ENCODE data around the gene TM4SF4. TPM values are rescaled to one million over a fixed set of nuclear protein-coding genes. Genes with fewer than 3 reads are reported as not detected.

Gene TM4SF4
- polyA plus RNA-seq, 1 donor from 2014 or later = not detected

DNA sequence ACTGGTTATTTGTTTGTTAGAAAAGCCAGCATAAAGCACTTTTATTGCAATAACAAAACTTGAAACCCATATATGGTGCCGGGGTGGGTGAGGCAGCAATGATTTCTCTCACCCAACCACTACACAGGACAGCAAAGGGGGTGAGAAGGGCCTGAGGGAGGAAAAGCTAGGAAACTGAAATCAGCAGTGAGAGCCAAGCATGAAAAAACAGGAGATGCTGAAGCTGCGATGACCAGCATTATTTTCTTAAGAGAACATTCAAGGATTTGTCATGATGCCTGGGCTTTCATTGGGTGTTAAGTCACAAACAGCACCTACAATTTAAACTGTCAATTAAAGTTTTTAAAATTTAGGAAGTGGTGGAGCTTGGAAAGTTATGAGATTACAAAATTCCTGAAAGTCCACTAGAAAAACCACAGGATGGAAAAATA lies 11.9 kb upstream of the TM4SF4 start:
- no peaks in the 10 kb centered on the region for H3K9me3 ChIP-seq (ENCODE audit: low read length)
- no peak overlapping the region for H3K9ac ChIP-seq (ENCODE audit: low read length)
- H3K27ac ChIP-seq (ENCODE audit: low read length) = no peak overlapping the region
- no peaks in the 10 kb centered on the region for H3K79me2 ChIP-seq (replicated peaks; ENCODE audit: insufficient read depth, low read length)
- no peak overlapping the region for H3K4me2 ChIP-seq (ENCODE audit: low read length)
- H2AFZ ChIP-seq (ENCODE audit: low read depth, low read length) = no peak overlapping the region
- H3K36me3 ChIP-seq (ENCODE audit: insufficient read depth, low read length) = no peaks in the 10 kb centered on the region
- no peaks in the 10 kb centered on the region for H3K27me3 ChIP-seq (ENCODE audit: insufficient read depth, low read depth, low read length)
- H3F3A ChIP-seq (ENCODE audit: insufficient read depth, low read length, poor library complexity, severe bottlenecking) = no peaks in the 10 kb centered on the region
- TF ChIP-seq, protein P1, sequence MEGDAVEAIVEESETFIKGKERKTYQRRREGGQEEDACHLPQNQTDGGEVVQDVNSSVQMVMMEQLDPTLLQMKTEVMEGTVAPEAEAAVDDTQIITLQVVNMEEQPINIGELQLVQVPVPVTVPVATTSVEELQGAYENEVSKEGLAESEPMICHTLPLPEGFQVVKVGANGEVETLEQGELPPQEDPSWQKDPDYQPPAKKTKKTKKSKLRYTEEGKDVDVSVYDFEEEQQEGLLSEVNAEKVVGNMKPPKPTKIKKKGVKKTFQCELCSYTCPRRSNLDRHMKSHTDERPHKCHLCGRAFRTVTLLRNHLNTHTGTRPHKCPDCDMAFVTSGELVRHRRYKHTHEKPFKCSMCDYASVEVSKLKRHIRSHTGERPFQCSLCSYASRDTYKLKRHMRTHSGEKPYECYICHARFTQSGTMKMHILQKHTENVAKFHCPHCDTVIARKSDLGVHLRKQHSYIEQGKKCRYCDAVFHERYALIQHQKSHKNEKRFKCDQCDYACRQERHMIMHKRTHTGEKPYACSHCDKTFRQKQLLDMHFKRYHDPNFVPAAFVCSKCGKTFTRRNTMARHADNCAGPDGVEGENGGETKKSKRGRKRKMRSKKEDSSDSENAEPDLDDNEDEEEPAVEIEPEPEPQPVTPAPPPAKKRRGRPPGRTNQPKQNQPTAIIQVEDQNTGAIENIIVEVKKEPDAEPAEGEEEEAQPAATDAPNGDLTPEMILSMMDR (IDR thresholded peaks at IDR 0.05; ENCODE audit: poor library complexity, severe bottlenecking) = no peak
- H3K9me2 ChIP-seq (ENCODE audit: insufficient read depth, low read length) = no peaks in the 10 kb centered on the region
- H3K4me3 ChIP-seq (ENCODE audit: low read length) = no peak overlapping the region
- H4K20me1 ChIP-seq (ENCODE audit: insufficient read depth) = no peaks in the 10 kb centered on the region

DNA sequence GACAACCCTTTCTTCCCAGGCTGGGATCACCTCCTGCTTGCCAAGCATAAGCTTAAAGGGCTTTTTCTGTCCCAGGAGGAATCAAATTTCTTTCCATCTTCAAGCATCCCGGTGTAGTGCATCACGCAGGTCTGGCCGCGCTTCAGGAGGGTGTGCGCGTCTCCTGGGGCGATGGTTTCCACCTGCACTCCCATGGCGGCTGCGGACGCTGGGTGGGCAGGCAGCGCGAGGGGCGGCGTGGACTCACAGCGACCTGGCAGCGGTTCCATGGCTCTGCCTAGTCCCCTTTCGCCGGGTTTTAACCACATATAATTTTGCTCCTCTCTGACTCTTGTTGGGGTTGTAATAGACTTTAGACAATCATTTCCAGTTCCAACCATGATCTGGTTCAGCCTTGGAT lies 10.6 kb upstream of the TM4SF4 start:
- Histone ChIP-seq H3K27ac (ENCODE audit: low read length) (no peak overlapping the region), H3K4me3 (ENCODE audit: low read length) (no peak overlapping the region)

More for the DNA sequence above, 10.6 kb upstream of the TM4SF4 start:
- Histone ChIP-seq H4K20me1 (ENCODE audit: insufficient read depth) (no peaks in the 10 kb centered on the region), H3K79me2 (replicated peaks; ENCODE audit: insufficient read depth, low read length) (no peaks in the 10 kb centered on the region), H3K9ac (ENCODE audit: low read length) (no peak overlapping the region), H3K9me3 (ENCODE audit: low read length) (no peaks in the 10 kb centered on the region), H3K9me2 (ENCODE audit: insufficient read depth, low read length) (no peaks in the 10 kb centered on the region), H3K4me2 (ENCODE audit: low read length) (no peak overlapping the region), H2AFZ (ENCODE audit: low read depth, low read length) (no peak overlapping the region), H3F3A (ENCODE audit: insufficient read depth, low read length, poor library complexity, severe bottlenecking) (no peaks in the 10 kb centered on the region), H3K36me3 (ENCODE audit: insufficient read depth, low read length) (no peaks in the 10 kb centered on the region), H3K27me3 (ENCODE audit: insufficient read depth, low read depth, low read length) (no peaks in the 10 kb centered on the region)
- TF ChIP-seq, protein P1 (IDR thresholded peaks at IDR 0.05; ENCODE audit: poor library complexity, severe bottlenecking) = no peak
- TF ChIP-seq EZH2 (IDR thresholded peaks at IDR 0.05; ENCODE audit: borderline replicate concordance, insufficient read depth, low read length, poor library complexity, severe bottlenecking) (no peak), SMC3 (conservative IDR thresholded peaks at IDR 0.05; ENCODE audit: poor library complexity) (no peak), MXI1 (conservative IDR thresholded peaks at IDR 0.05; ENCODE audit: poor library complexity, severe bottlenecking) (no peak), TAF1 (IDR thresholded peaks at IDR 0.05; ENCODE audit: low read depth) (no peak), EP300 (conservative IDR thresholded peaks at IDR 0.05; ENCODE audit: poor library complexity, severe bottlenecking) (no peak), RAD21 (conservative IDR thresholded peaks at IDR 0.05) (no peak), POLR2AphosphoS5 (IDR thresholded peaks at IDR 0.05) (no peak)
- TF ChIP-seq, protein P2, sequence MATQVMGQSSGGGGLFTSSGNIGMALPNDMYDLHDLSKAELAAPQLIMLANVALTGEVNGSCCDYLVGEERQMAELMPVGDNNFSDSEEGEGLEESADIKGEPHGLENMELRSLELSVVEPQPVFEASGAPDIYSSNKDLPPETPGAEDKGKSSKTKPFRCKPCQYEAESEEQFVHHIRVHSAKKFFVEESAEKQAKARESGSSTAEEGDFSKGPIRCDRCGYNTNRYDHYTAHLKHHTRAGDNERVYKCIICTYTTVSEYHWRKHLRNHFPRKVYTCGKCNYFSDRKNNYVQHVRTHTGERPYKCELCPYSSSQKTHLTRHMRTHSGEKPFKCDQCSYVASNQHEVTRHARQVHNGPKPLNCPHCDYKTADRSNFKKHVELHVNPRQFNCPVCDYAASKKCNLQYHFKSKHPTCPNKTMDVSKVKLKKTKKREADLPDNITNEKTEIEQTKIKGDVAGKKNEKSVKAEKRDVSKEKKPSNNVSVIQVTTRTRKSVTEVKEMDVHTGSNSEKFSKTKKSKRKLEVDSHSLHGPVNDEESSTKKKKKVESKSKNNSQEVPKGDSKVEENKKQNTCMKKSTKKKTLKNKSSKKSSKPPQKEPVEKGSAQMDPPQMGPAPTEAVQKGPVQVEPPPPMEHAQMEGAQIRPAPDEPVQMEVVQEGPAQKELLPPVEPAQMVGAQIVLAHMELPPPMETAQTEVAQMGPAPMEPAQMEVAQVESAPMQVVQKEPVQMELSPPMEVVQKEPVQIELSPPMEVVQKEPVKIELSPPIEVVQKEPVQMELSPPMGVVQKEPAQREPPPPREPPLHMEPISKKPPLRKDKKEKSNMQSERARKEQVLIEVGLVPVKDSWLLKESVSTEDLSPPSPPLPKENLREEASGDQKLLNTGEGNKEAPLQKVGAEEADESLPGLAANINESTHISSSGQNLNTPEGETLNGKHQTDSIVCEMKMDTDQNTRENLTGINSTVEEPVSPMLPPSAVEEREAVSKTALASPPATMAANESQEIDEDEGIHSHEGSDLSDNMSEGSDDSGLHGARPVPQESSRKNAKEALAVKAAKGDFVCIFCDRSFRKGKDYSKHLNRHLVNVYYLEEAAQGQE (IDR thresholded peaks at IDR 0.05; ENCODE audit: borderline replicate concordance) = no peak

All from neural cell (in vitro differentiated cells).